HG03354 (cell line): ENCODE measurements around the gene MEGF9.
"Not testable (repeated sequence)": the region's sequence is repeated elsewhere in the genome, so short reads cannot be mapped to it uniquely, and the experiment has no call there.

Source experiments
- ATAC-seq: cut with Tn5 transposase; IDR thresholded peaks from one replicate; pipeline ENCODE4 v1.9.1; 2021; ENCODE audit warnings: mild to moderate bottlenecking; ENCODE audit not compliant: unreplicated experiment, poor library complexity, severe bottlenecking

MEGF9 gene

DNA sequence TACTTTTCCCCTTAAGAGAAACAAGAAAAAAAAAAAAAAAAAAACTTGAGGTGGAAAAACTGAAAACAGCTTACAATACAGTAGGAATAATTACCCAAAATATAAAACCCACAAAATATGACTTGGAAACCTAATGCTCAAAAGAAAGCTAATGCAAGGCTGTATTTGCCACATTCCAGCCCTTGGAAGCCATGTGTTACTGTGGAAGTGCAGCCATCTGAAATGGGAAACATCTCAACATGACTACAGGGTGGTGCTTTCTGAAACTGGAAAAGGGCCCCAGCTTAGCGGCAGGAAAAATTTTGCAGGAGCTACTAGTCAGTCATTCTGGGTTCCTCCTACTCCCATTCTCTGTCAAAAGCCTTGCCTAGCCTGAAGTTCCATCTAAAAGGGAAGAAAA is 154.7 kb downstream of the MEGF9 start:
- ATAC-seq = no peak

GRCh38 chr9:120558454-120558853 is 155.8 kb downstream of the MEGF9 start:
- no peak for ATAC-seq

DNA sequence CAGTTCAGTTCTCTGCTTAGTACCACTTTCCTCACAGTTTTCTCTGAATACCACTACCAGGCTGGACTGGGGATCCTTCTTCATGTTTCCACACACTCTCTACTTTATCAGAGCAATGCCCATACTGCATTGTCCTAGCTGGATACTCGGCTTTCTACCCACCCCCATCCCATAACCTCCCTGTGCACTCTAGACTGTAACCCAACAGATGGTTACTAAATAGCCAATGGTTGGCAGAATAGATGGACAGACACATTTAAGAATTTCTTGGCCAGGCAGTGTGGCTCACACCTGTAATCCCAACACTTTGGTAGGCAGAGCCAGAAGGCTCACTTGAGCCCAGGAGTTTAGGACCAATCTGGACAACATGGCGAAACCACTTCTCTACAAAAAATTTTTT is 157.1 kb downstream of the MEGF9 start:
- ATAC-seq = no peak

DNA sequence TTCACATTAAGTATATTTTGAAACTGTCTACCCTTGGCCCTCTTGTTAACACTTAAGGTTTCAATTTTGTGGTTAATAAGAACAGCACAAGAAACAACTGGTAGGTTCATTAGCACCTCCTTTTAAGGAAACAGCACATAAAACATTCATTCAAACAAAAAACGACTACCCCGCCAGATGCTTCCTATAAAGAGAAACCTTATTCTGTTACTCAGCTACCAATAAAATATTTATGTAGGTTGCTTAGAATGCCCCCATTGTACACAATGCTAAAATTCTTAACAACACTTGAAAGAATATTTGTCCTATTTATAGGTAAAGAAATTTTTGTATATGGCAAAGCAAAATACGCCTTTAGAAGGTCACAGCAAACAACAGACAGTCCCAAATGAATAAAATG is 157.5 kb downstream of the MEGF9 start:
- ATAC-seq = no peak

DNA sequence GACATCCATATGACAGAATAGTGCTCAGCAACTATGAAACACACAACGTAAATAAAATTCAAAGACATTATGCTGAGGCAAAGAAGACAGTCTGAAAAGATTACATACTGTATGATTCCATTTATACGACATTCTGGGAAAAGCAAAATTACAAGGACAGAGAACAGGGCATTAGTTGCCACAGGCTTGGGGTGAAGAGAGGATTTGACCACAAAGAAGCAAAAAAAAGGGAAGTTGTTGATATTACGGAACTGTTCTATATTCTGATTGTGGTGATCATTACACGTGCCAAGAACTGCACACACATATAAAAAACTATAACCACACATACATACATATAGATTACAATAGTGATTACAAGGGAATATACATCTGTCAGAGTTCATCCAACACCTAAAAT is 158.4 kb downstream of the MEGF9 start:
- ATAC-seq = no peak

- not testable (repeated sequence) for ATAC-seq
Measured at GRCh38 chr9:120552210-120552704, 162.0 kb downstream of the MEGF9 start.
